KMS-11 (cell line): ENCODE results near the gene DCT.
"Not testable (repeated sequence)": the region's sequence is repeated elsewhere in the genome, so short reads cannot be mapped to it uniquely, and the experiment has no call there.

Source experiments
- H2AFZ ChIP-seq: fragments of 200-600 bp; sonication (generic); 2 replicates; pipeline ENCODE4 v1.6.1; 2016; ENCODE audit warnings: antibody characterized with exemption, mixed run types, low read depth
- H3K27ac ChIP-seq: fragments of 200-600 bp; sonication (generic); 2 replicates; pipeline ENCODE4 v1.6.1; 2016; ENCODE audit warnings: mild to moderate bottlenecking, mixed run types
- H3K27me3 ChIP-seq: fragments of 200-600 bp; sonication (generic); 2 replicates; pipeline ENCODE4 v1.6.1; 2017; ENCODE audit warnings: mild to moderate bottlenecking, low read depth, mixed run types, moderate library complexity; ENCODE audit not compliant: insufficient read depth
- H3K36me3 ChIP-seq: fragments of 200-600 bp; sonication (generic); 2 replicates; pipeline ENCODE4 v1.6.1; 2017; ENCODE audit warnings: mild to moderate bottlenecking, mixed run types; ENCODE audit not compliant: insufficient read depth
- H3K4me1 ChIP-seq: fragments of 200-600 bp; sonication (generic); 2 replicates; pipeline ENCODE4 v1.6.1; 2016; ENCODE audit warnings: mild to moderate bottlenecking, low read depth, mixed run types; ENCODE audit not compliant: poor library complexity, severe bottlenecking
- H3K4me2 ChIP-seq: fragments of 200-600 bp; sonication (generic); 2 replicates; pipeline ENCODE4 v1.7.0; 2016; ENCODE audit warnings: mild to moderate bottlenecking, mixed run types
- H3K4me3 ChIP-seq: fragments of 200-600 bp; sonication (generic); IDR thresholded peaks from 2 replicates; pipeline ENCODE4 v1.6.1; 2017; ENCODE audit warnings: low read depth, low read length, mixed read lengths; ENCODE audit not compliant: insufficient read depth
- H3K79me2 ChIP-seq: fragments of 200-600 bp; sonication (generic); 2 replicates; pipeline ENCODE4 v1.6.1; 2016; ENCODE audit warnings: low read depth, mixed run types; ENCODE audit not compliant: insufficient read depth
- H3K9ac ChIP-seq: fragments of 200-600 bp; sonication (generic); 2 replicates; pipeline ENCODE4 v1.6.1; 2016; ENCODE audit warnings: mild to moderate bottlenecking, mixed run types
- H4K20me1 ChIP-seq: fragments of 200-600 bp; sonication (generic); 2 replicates; pipeline ENCODE4 v1.6.1; 2016; ENCODE audit warnings: mild to moderate bottlenecking, mixed run types; ENCODE audit not compliant: insufficient read depth
- TF ChIP-seq, protein P1 (sequence below): fragments of 200-600 bp; sonication (generic); conservative IDR thresholded peaks from 2 replicates; pipeline ENCODE4 v1.6.1; 2017; ENCODE audit warnings: low read depth, mild to moderate bottlenecking, antibody characterized with exemption, low read length, moderate library complexity, mixed read lengths

The DCT gene

DNA sequence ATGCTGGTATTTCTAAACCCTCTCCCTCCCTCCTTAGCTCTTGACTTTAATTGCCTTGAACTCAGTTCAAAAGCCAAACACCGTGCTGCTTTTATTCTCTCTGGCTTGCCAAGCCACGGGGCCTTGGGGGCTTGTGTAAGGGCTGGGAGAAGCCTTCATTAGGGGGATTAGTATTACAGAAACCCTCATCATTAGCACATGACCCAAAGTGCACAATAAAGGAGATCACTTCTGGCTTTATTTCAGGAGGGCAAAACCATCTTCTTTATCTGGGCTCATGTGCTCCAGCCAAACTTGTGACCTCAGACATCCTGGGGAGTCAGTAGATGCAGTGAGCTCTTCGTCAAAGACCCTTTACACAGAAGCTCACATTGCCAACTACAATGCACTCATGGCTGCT is at the start of gene DCT:
Gene DCT (minus strand): TSS at position 67 of the 400 bp plus-strand sequence. CDS start 427 bp downstream, outside the sequence.
- H3K27me3 ChIP-seq, result no peaks in the 10 kb centered on the region
- H4K20me1 ChIP-seq, result no peaks in the 10 kb centered on the region
- peaks cover 7% of the 10 kb centered on the region for H3K4me1 ChIP-seq
- no peaks in the 10 kb centered on the region for H3K36me3 ChIP-seq
- no peaks in the 10 kb centered on the region for H3K79me2 ChIP-seq
- no peak within 1 kb of the TSS for H3K9ac ChIP-seq
- no peak within 1 kb of the TSS for H3K27ac ChIP-seq
- no peak within 1 kb of the TSS for H3K4me3 ChIP-seq
- TF ChIP-seq, protein P1, sequence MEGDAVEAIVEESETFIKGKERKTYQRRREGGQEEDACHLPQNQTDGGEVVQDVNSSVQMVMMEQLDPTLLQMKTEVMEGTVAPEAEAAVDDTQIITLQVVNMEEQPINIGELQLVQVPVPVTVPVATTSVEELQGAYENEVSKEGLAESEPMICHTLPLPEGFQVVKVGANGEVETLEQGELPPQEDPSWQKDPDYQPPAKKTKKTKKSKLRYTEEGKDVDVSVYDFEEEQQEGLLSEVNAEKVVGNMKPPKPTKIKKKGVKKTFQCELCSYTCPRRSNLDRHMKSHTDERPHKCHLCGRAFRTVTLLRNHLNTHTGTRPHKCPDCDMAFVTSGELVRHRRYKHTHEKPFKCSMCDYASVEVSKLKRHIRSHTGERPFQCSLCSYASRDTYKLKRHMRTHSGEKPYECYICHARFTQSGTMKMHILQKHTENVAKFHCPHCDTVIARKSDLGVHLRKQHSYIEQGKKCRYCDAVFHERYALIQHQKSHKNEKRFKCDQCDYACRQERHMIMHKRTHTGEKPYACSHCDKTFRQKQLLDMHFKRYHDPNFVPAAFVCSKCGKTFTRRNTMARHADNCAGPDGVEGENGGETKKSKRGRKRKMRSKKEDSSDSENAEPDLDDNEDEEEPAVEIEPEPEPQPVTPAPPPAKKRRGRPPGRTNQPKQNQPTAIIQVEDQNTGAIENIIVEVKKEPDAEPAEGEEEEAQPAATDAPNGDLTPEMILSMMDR, result no peak
- H2AFZ ChIP-seq, result no peak within 1 kb of the TSS
- no peak within 1 kb of the TSS for H3K4me2 ChIP-seq

DNA sequence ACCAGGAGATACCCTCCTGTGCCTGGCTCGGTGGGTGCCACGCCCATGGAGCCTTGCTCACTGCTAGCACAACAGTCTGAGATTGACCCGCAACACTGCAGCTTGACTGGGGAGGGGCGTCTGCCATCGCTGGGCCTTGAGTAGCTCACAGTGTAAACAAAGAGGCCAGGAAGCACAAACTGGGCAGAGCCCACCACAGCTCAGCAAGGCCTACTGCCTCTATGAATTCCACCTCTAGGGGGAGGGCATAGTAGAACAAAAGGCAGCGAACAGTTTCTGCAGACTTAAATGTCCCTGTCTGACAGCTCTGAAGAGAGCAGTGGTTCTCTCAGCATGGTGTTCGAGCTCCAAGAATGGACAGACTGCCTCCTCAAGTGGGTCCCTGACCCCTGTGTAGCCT is 47.5 kb upstream of the DCT start:
- not testable (repeated sequence) for H3K27ac ChIP-seq, H2AFZ ChIP-seq, H4K20me1 ChIP-seq, H3K4me3 ChIP-seq, H3K4me1 ChIP-seq, H3K79me2 ChIP-seq, H3K36me3 ChIP-seq, H3K9ac ChIP-seq, H3K27me3 ChIP-seq, H3K4me2 ChIP-seq

DNA sequence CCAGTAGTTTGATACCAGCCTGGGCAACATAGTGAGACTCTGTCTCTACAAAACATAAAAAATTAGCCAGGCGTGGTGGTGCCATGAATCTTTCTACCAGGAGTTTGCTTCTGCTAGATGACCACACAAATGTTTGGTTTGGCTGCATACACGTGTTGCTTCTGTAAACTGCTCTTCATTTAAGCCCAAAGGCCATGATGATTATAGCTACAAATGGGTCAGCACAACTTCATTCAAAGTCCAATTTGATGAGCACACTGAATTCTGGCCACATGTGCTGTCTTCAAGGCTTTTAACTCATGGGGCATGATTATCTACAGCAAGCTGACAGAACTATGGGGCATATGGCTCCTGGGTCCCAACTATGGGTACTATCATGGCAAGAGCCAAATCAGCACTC is 46.3 kb upstream of the DCT start:
- Histone ChIP-seq H3K27ac (no peak overlapping the region), H4K20me1 (no peaks in the 10 kb centered on the region), H3K36me3 (no peaks in the 10 kb centered on the region), H2AFZ (no peak overlapping the region), H3K4me1 (no peaks in the 10 kb centered on the region), H3K4me2 (no peak overlapping the region), H3K4me3 (no peak overlapping the region), H3K79me2 (no peaks in the 10 kb centered on the region), H3K27me3 (no peaks in the 10 kb centered on the region), H3K9ac (no peak overlapping the region)
- TF ChIP-seq, protein P1, result no peak

DNA sequence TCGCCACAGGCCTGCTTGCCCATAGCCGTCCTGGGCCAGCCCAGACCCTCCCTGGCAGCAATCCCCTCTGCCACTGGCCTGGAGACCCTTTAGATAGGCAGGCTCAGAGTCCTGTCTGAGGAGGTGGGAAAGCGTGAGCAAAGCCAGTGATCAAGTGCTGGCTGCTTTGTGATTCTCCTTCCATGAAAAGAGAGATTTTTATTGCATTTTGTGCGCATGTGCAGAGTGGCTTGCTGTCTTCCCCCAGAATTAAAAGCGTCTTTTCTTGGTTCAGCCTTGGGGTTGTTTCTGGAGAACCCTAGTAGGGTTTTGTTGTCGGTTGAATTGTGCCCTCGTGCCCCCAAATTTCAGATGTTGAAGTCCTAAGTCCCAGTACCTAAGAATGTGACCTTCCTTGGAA is 44.9 kb upstream of the DCT start:
- Histone ChIP-seq H3K27ac (no peak overlapping the region), H3K4me3 (no peak overlapping the region), H3K4me2 (no peak overlapping the region), H2AFZ (no peak overlapping the region), H3K27me3 (no peaks in the 10 kb centered on the region), H4K20me1 (no peaks in the 10 kb centered on the region), H3K9ac (no peak overlapping the region), H3K79me2 (no peaks in the 10 kb centered on the region), H3K4me1 (no peaks in the 10 kb centered on the region), H3K36me3 (no peaks in the 10 kb centered on the region)
- TF ChIP-seq, protein P1, result no peak

DNA sequence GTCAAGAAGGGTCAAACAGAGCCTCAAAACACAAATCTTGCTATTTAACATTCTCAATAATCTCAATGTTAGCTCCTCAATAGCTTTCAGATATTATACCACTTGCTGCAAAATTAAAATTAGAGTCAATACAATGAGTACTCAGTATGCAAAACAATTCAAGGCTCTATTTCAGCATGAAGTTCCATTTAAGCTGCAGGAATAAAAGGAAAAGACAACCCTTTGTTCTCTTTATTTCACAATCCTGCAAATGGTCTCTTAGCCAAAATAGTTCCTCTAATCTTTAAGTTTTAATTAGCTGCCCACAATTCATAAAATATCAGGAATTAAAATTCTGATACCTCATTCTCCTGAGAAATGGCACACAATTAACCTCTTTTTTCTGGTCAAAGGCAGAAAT is 40.5 kb upstream of the DCT start:
- no peak overlapping the region for H3K9ac ChIP-seq
- H3K4me3 ChIP-seq, result no peak overlapping the region
- no peak overlapping the region for H3K4me2 ChIP-seq
- H3K4me1 ChIP-seq, result no peaks in the 10 kb centered on the region
- no peak overlapping the region for H3K27ac ChIP-seq
- no peaks in the 10 kb centered on the region for H4K20me1 ChIP-seq
- no peaks in the 10 kb centered on the region for H3K27me3 ChIP-seq
- no peaks in the 10 kb centered on the region for H3K79me2 ChIP-seq
- no peaks in the 10 kb centered on the region for H3K36me3 ChIP-seq
- TF ChIP-seq, protein P1, result no peak
- no peak overlapping the region for H2AFZ ChIP-seq
